DMS53 treated with DMSO at 0.1 percent for 48 hours (cell line): ENCODE measurements around the gene LACTBL1.

Experiments used
- DNase-seq: peaks from one replicate; lab custom pipeline; 2025; ENCODE audit not compliant: unreplicated experiment; lab: John Stamatoyannopoulos, UW

The LACTBL1 gene

GRCh38 chr1:22913421-22914141 lies 59.1 kb downstream of the LACTBL1 start:
- DNase-seq, result no peak

DNA sequence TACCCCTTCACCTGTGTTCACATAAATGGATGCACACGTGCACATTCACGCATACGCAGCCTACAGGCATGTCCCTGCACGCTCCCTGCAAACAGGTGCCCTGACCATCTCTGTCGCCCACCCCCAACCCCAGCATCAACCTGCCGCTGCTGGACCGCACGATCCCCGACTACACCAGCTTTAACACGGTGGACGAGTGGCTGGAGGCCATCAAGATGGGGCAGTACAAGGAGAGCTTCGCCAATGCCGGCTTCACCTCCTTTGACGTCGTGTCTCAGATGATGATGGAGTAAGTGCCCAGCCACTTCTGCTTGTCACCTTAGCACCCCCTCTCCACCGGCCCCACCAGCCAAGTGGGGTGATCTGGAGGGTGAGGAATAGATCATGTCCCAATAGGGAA lies 60.4 kb downstream of the LACTBL1 start:
- DNase-seq, result no peak

GRCh38 chr1:22910986-22911651 lies 61.5 kb downstream of the LACTBL1 start:
- no peak for DNase-seq

DNA sequence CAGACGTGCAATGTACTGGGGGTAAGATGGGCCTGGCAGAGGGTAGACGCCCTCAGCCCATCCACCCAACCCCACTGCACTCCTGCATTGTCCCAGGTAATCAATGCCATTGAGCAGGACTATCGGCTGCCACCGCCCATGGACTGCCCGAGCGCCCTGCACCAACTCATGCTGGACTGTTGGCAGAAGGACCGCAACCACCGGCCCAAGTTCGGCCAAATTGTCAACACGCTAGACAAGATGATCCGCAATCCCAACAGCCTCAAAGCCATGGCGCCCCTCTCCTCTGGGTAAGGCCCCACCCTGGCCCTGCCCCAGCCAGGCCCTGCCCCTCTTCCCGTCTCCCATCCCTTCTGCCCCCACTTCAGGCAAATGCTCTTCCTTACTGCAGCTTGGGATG lies 62.4 kb downstream of the LACTBL1 start:
- no peak for DNase-seq

DNA sequence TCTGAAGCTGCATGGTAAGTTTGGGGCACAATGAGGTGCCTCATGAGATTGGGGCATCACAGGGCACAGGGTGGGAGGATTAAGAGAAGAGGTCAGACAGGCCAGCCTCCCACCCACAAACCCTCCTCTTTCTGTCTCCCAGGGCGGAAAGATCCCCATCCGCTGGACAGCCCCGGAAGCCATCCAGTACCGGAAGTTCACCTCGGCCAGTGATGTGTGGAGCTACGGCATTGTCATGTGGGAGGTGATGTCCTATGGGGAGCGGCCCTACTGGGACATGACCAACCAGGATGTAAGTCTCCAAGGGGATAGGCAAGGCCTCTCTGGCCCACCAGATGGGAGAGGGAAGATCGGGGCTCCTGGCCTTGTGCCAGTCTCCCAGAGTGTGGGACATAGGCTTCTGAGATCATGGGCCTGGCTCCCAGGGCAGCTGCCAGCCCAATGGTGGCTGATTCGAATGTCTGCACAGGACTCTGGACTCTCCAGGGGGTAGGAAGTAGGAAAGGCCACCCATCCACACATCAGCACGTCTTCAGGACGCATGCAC lies 63.7 kb downstream of the LACTBL1 start:
- DNase-seq, result no peak

DNA sequence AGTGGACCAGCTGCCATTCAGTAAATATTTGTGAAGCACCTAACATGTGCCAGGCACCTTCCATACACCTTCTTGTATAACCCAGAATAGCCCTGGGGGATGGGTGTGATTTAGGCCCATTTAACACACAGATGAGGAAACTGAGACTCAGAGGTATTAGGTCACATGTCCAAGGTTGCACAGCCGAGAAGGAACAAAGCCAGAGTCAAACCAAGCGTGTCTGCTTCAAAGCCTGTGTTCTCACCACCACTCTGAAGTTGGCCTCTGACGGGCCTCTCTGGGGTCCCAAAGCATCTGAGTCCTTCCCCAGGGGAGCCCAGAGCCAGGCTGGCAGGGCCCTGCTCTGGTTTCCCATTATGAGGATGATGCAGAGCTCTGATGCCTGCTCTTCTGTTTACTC lies 65.1 kb downstream of the LACTBL1 start:
- no peak for DNase-seq

DNA sequence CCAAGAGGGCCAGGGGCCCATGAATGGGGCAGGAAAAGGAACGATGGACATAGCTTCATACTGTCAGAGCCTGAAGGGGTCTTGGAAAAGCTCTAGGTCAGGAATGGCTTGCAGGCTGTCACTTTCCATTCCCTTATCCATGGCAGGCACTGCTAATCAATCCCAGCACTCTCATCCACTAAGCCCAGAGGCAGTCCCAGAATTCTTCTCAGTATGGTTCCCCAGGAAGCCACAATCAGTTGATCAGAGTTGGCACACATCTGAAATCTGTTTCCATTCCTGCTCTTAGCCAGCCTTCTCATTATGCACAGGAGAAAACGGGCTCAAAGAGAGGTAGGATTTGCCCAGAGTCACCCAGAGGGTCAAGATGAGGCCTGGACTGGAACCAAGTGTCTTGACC lies 65.7 kb downstream of the LACTBL1 start:
- DNase-seq, result no peak

GRCh38 chr1:22903113-22903512 lies 69.6 kb downstream of the LACTBL1 start:
- no peak for DNase-seq
